ENCODE results near the gene FAM111A. TPM values are rescaled to one million over a fixed set of nuclear protein-coding genes. Genes with fewer than 3 reads are reported as not detected.

FAM111A gene
- total and polyA plus RNA-seq, 9 of the 15 experiments (the other 6 are each of a cell fraction or from before 2014, with no cell fraction given): 14.8 to 30.6 (median 20.1) TPM

DNA sequence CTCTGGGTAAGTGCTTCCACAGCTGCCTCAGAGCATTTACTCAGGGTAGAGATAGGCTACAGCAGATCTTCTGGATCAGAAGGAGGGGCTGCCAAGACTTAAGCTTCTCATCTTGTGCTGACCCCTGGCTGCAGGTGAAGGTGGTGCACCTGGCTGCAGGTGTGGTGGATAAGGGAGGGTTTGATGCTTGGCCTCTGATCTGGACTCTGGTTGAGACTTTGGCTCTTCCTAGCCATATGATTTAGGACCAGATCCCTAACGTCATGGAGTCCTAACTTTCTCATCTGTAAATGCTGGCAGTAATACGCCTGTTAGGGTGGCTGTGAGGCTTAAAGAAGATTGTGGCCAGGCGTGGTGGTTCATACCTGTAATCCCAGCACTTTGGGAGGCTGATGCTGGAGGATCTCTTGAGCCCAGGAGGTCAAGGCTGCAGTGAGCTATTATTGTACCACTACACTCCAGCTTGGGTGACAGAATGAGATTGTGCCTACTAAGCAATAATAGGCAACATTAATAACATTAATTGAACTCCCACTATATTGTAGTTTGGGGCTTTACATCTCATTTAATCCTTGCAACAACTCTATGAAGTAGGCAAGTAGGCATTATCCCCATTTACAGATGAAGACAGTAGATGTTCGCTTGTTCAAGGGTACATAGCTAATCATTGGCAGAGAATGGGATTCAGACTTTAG lies 39.9 kb downstream of the FAM111A start:
- ChIA-PET CTCF (ENCODE audit: low intra/inter-chr PET ratio) (interaction anchor here (0.8 kb wide), 1 partner anchor 103 kb away, joined by 4 read pairs; no protein-coding TSS in a partner anchor), POLR2A (no interaction called here)
- in situ Hi-C loops (cut with MboI) (loop anchor here (25.0 kb wide), 1 partner anchor 505 kb away; no protein-coding TSS in a partner anchor), intact Hi-C loops (cut with micrococcal nuclease) (no loop called here)
- FAIRE-seq: no peak
- Histone ChIP-seq H3K27me3 (ENCODE audit: control insufficient read depth in 2 of 2, insufficient read depth in 2 of 2, low read length in 2 of 2) (peaks cover 0 to 32% of the 10 kb centered on the region in 2 experiments; a peak in 3 of 5 replicates), H3K4me2 (ENCODE audit: insufficient read depth, low read length) (no peak overlapping the region), H3K9me1 (ENCODE audit: control insufficient read depth, insufficient read depth, low read length) (no peaks in the 10 kb centered on the region), H2AFZ (ENCODE audit: low read depth, low read length) (no peak overlapping the region), H3K4me1 (replicated peaks in 1 of 2; ENCODE audit: control insufficient read depth in 2 of 2, insufficient read depth in 2 of 2, low read length in 2 of 2) (peaks cover 0 to 6% of the 10 kb centered on the region in 2 experiments; a peak in 1 of 5 replicates), H3K4me3 (no peak overlapping the region), H3K9me3 (replicated peaks; ENCODE audit: control insufficient read depth, insufficient read depth, low read depth, low read length) (no peaks in the 10 kb centered on the region), H3K9ac (ENCODE audit: insufficient read depth in 1 of 2, low read depth in 2 of 2, low read length in 2 of 2) (no peak overlapping the region), H3K79me2 (ENCODE audit: control insufficient read depth, insufficient read depth, low read length) (no peaks in the 10 kb centered on the region), H3K36me3 (ENCODE audit: control insufficient read depth, insufficient read depth, low read length) (no peaks in the 10 kb centered on the region), H3K27ac (ENCODE audit: extremely low read depth, low read depth, low read length) (no peak overlapping the region), H4K20me1 (replicated peaks; ENCODE audit: control insufficient read depth, insufficient read depth, low read length) (no peaks in the 10 kb centered on the region)
- TF ChIP-seq MIER1 (IDR thresholded peaks at IDR 0.05; ENCODE audit: low read depth) (no peak), C11orf30 (IDR thresholded peaks at IDR 0.05; ENCODE audit: low read depth) (peak; percentile 42; the same call in 1 of the 2 replicates), FOXA1 (IDR thresholded peaks at IDR 0.05; ENCODE audit: borderline replicate concordance) (no peak), MAFK (IDR thresholded peaks at IDR 0.05; ENCODE audit: low read length) (0 out of 2 replicates have a peak, but pooled peaks have one; percentile 5), ZNF316 (IDR thresholded peaks at IDR 0.05) (peak; percentile 47; the same call in 1 of the 2 replicates), MAFF (IDR thresholded peaks at IDR 0.05; ENCODE audit: low read length) (0 out of 2 replicates have a peak, but pooled peaks have one; percentile 31), TCF7 (IDR thresholded peaks at IDR 0.05; ENCODE audit: borderline replicate concordance) (no peak)
- TF ChIP-seq, protein P1, sequence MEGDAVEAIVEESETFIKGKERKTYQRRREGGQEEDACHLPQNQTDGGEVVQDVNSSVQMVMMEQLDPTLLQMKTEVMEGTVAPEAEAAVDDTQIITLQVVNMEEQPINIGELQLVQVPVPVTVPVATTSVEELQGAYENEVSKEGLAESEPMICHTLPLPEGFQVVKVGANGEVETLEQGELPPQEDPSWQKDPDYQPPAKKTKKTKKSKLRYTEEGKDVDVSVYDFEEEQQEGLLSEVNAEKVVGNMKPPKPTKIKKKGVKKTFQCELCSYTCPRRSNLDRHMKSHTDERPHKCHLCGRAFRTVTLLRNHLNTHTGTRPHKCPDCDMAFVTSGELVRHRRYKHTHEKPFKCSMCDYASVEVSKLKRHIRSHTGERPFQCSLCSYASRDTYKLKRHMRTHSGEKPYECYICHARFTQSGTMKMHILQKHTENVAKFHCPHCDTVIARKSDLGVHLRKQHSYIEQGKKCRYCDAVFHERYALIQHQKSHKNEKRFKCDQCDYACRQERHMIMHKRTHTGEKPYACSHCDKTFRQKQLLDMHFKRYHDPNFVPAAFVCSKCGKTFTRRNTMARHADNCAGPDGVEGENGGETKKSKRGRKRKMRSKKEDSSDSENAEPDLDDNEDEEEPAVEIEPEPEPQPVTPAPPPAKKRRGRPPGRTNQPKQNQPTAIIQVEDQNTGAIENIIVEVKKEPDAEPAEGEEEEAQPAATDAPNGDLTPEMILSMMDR (IDR thresholded peaks at IDR 0.05 in 2 of 3, conservative IDR thresholded peaks at IDR 0.05 in 1 of 3; ENCODE audit: insufficient read depth in 2 of 3, low read depth in 1 of 3, low read length in 3 of 3): peak; percentile 31 to 47 (median 31); a peak in 4 of 6 replicates
- TF ChIP-seq, protein P2, sequence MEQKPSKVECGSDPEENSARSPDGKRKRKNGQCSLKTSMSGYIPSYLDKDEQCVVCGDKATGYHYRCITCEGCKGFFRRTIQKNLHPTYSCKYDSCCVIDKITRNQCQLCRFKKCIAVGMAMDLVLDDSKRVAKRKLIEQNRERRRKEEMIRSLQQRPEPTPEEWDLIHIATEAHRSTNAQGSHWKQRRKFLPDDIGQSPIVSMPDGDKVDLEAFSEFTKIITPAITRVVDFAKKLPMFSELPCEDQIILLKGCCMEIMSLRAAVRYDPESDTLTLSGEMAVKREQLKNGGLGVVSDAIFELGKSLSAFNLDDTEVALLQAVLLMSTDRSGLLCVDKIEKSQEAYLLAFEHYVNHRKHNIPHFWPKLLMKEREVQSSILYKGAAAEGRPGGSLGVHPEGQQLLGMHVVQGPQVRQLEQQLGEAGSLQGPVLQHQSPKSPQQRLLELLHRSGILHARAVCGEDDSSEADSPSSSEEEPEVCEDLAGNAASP (IDR thresholded peaks at IDR 0.05): no peak
- BruUV-seq (replicated peaks): no TSS peak
- ATAC-seq: peak; percentile 76
- WGBS (ENCODE audit: insufficient coverage, low coverage, missing lambda C conversion rate): 0% methylated on average over 4 of the region's 4 CpGs
- DNase-seq (ENCODE audit: extremely low read depth in 1 of 4, low spot score in 3 of 4): peak; percentile 16 to 36 (median 28)
